ENCODE data around the gene AMER3. TPM values are rescaled to one million over a fixed set of nuclear protein-coding genes. Genes with fewer than 3 reads are reported as not detected.

Gene AMER3
- total and polyA plus RNA-seq, 2 experiments from 2014 or later = 0.05 to 0.49 TPM

GRCh38 chr2:130756053-130756873 lies 923 bp downstream of the AMER3 start:
- Histone ChIP-seq H3K4me1 (ENCODE audit: insufficient read depth) (peaks cover 10% of the 10 kb centered on the region), H3K36me3 (ENCODE audit: insufficient read depth) (no peaks in the 10 kb centered on the region), H3K79me2 (replicated peaks; ENCODE audit: insufficient read depth) (no peaks in the 10 kb centered on the region), H4K20me1 (replicated peaks; ENCODE audit: insufficient read depth) (no peaks in the 10 kb centered on the region; the same call in none of the 2 replicates), H3K27ac (ENCODE audit: low read depth) (no peak overlapping the region), H3K9me2 (ENCODE audit: insufficient read depth) (no peaks in the 10 kb centered on the region), H3K4me2 (peak overlapping the region; percentile 99), H3K4me3 (peak overlapping the region; percentile 86), H3F3A (replicated peaks; ENCODE audit: low read depth) (no peaks in the 10 kb centered on the region), H3K27me3 (ENCODE audit: insufficient read depth) (peaks cover 42% of the 10 kb centered on the region), H2AFZ (peak overlapping the region; percentile 100)
- Mint-ChIP-seq H3K27me3 (ENCODE audit: insufficient read depth, low read depth, poor library complexity) (peaks cover 37% of the 10 kb centered on the region), H3K27ac (no peak overlapping the region), H3K4me1 (peaks cover 16% of the 10 kb centered on the region), H3K9me3 (no peaks in the 10 kb centered on the region; the same call in 2 of the 3 replicates), H3K4me3 (peak overlapping the region; percentile 88), H3K36me3 (ENCODE audit: low read depth) (no peaks in the 10 kb centered on the region; the same call in 2 of the 3 replicates)
- DNase-seq (ENCODE audit: low spot score) (peak; percentile 75), ATAC-seq (peak; percentile 74)
- no peak for TF ChIP-seq STAT1 (IDR thresholded peaks at IDR 0.05; ENCODE audit: unreplicated experiment)
- no peak for TF ChIP-seq ZNF462 (CRISPR knock-in tag; IDR thresholded peaks at IDR 0.05)
- TF ChIP-seq ETS1 (IDR thresholded peaks at IDR 0.05) = no peak
- no peak for TF ChIP-seq CREB1 (CRISPR knock-in tag; IDR thresholded peaks at IDR 0.05; ENCODE audit: low read depth)
- no peak for TF ChIP-seq EZH2phosphoT487 (IDR thresholded peaks at IDR 0.05; ENCODE audit: unreplicated experiment)
- TF ChIP-seq POLR2AphosphoS5 (IDR thresholded peaks at IDR 0.05; ENCODE audit: low read depth) = no peak
- TF ChIP-seq REST (IDR thresholded peaks at IDR 0.05; ENCODE audit: unreplicated experiment) = peak; percentile 75
